Keratinocyte (primary cell): ENCODE data around the gene GDPD5. TPM values are rescaled to one million over a fixed set of nuclear protein-coding genes. Genes with fewer than 3 reads are reported as not detected.
A peak's percentile ranks its signal among the peaks of the same experiment; 100 is the strongest.

Experiments
- DNase-seq: peaks from one replicate; pipeline ENCODE4 v3.0.0-alpha.2; 2011; ENCODE audit warnings: low read depth, missing footprints, low spot score
- FAIRE-seq: peaks from 2 replicates; lab custom pipeline; 2011; peaks lifted over from hg19 to GRCh38; lab: Jason Lieb, UNC
- H2AFZ ChIP-seq: 2 replicates; pipeline ENCODE4 v1.6.0; 2012; ENCODE audit warnings: low read length, control low read depth, inconsistent platforms; ENCODE audit not compliant: control insufficient read depth
- H3K27ac ChIP-seq: 2 replicates; pipeline ENCODE4 v1.5.1; 2011; ENCODE audit warnings: low read length; ENCODE audit not compliant: control insufficient read depth, insufficient read depth
- H3K27me3 ChIP-seq: 3 replicates; pipeline ENCODE4 v1.6.0; 2011; ENCODE audit warnings: low read length; ENCODE audit not compliant: control insufficient read depth, insufficient read depth; ENCODE audit errors: extremely low read depth
- H3K36me3 ChIP-seq, 2 experiments: 2 replicates in 1 of 2; 3 replicates in 1 of 2; pipeline ENCODE4 v1.5.1; 2011; ENCODE audit warnings: low read length in 2 of 2, mild to moderate bottlenecking in 1 of 2; ENCODE audit not compliant: control insufficient read depth in 2 of 2, insufficient read depth in 2 of 2; ENCODE audit errors: extremely low read depth in 1 of 2
- H3K4me1 ChIP-seq: 3 replicates; pipeline ENCODE4 v1.5.1; 2011; ENCODE audit warnings: low read length; ENCODE audit not compliant: control insufficient read depth, insufficient read depth; ENCODE audit errors: extremely low read depth
- H3K4me2 ChIP-seq: 3 replicates; pipeline ENCODE4 v1.6.0; 2011; ENCODE audit warnings: low read depth, low read length; ENCODE audit not compliant: control insufficient read depth, insufficient read depth; ENCODE audit errors: extremely low read depth
- H3K4me3 ChIP-seq, 3 experiments: fragments of 200-600 bp in 1 of 3; sonication (generic) in 1 of 3; 2 replicates in 2 of 3; 3 replicates in 1 of 3; pipeline ENCODE4 v1.5.1; 2011 to 2016; ENCODE audit warnings: low read length in 3 of 3, mild to moderate bottlenecking in 3 of 3, control low read depth in 2 of 3, inconsistent platforms in 1 of 3, low read depth in 1 of 3, mixed read lengths in 1 of 3, mixed run types in 1 of 3, moderate library complexity in 1 of 3; ENCODE audit not compliant: control insufficient read depth in 2 of 3, insufficient read depth in 2 of 3; ENCODE audit errors: extremely low read depth in 1 of 3
- H3K79me2 ChIP-seq: 2 replicates; pipeline ENCODE4 v1.6.0; 2012; ENCODE audit warnings: low read length; ENCODE audit not compliant: control insufficient read depth, insufficient read depth
- H3K9ac ChIP-seq: 3 replicates; pipeline ENCODE4 v1.6.0; 2011; ENCODE audit warnings: low read length; ENCODE audit not compliant: control insufficient read depth, insufficient read depth; ENCODE audit errors: extremely low read depth
- H3K9me1 ChIP-seq: 3 replicates; pipeline ENCODE4 v1.6.0; 2011; ENCODE audit warnings: low read length; ENCODE audit not compliant: control insufficient read depth, insufficient read depth; ENCODE audit errors: extremely low read depth
- H3K9me3 ChIP-seq: 2 replicates; pipeline ENCODE4 v1.5.1; 2012; ENCODE audit warnings: low read depth, low read length; ENCODE audit not compliant: control insufficient read depth
- H4K20me1 ChIP-seq: 3 replicates; pipeline ENCODE4 v1.6.0; 2011; ENCODE audit warnings: low read length; ENCODE audit not compliant: control insufficient read depth, insufficient read depth; ENCODE audit errors: extremely low read depth
- EZH2 ChIP-seq: IDR thresholded peaks from one replicate; pipeline ENCODE4 v1.6.1; 2012; ENCODE audit warnings: inconsistent platforms, mild to moderate bottlenecking, low read length, moderate library complexity
- dilution Hi-C: fragments of 300-500 bp; cut with MboI; formaldehyde crosslinking; loops from one replicate; pipeline ENCODE4 v1.7.0; 2020; ENCODE audit warnings: low sequenced_read_pairs; ENCODE audit not compliant: extremely low pct_ligation_motif_present
- polyA plus RNA-seq, 5 experiments: library from polyadenylated mRNA; depleted of rRNA in 3 of 5; stranded (reverse) in 3 of 5; stranded (forward) in 1 of 5; unstranded in 1 of 5; fragments of >200 nt; gene quantifications; 1 replicate in 1 of 5; 2 replicates in 3 of 5; 3 replicates in 1 of 5; pipeline versions ENCODE4 v1.2.1 to v1.2.3, GENCODE V29; 2011 to 2012; ENCODE audit warnings: missing spikeins in 2 of 5, low read depth in 1 of 5, low replicate concordance in 1 of 5
- TF ChIP-seq, protein P1 (sequence below), 3 experiments: IDR thresholded peaks in 1 of 3; conservative IDR thresholded peaks in 1 of 3; optimal IDR thresholded peaks in 1 of 3; 2 replicates in 2 of 3; 3 replicates in 1 of 3; pipeline versions ENCODE3 to v1.5.1; 2011; ENCODE audit warnings: low read length in 3 of 3, mild to moderate bottlenecking in 3 of 3, moderate library complexity in 2 of 3, control low read depth in 1 of 3, inconsistent platforms in 1 of 3; ENCODE audit not compliant: insufficient read depth in 2 of 3; ENCODE audit errors: extremely low read depth in 1 of 3

GDPD5 gene
- polyA plus RNA-seq, 1 donor (not counting 4 experiments of a cell fraction or from before 2014, with no cell fraction given), result 2.1 TPM

GRCh38 chr11:75500742-75501141 is 25.0 kb downstream of the GDPD5 start:
- Histone ChIP-seq H3K79me2 (no peaks in the 10 kb centered on the region), H3K27ac (no peak overlapping the region), H3K36me3 (no peaks in the 10 kb centered on the region), H2AFZ (no peak overlapping the region), H3K4me1 (peaks cover 28% of the 10 kb centered on the region), H3K9ac (no peak overlapping the region), H3K27me3 (no peaks in the 10 kb centered on the region), H4K20me1 (no peaks in the 10 kb centered on the region), H3K4me2 (peak overlapping the region; percentile 33), H3K4me3 (no peak overlapping the region), H3K9me3 (no peaks in the 10 kb centered on the region), H3K9me1 (no peaks in the 10 kb centered on the region)
- TF ChIP-seq, protein P1, sequence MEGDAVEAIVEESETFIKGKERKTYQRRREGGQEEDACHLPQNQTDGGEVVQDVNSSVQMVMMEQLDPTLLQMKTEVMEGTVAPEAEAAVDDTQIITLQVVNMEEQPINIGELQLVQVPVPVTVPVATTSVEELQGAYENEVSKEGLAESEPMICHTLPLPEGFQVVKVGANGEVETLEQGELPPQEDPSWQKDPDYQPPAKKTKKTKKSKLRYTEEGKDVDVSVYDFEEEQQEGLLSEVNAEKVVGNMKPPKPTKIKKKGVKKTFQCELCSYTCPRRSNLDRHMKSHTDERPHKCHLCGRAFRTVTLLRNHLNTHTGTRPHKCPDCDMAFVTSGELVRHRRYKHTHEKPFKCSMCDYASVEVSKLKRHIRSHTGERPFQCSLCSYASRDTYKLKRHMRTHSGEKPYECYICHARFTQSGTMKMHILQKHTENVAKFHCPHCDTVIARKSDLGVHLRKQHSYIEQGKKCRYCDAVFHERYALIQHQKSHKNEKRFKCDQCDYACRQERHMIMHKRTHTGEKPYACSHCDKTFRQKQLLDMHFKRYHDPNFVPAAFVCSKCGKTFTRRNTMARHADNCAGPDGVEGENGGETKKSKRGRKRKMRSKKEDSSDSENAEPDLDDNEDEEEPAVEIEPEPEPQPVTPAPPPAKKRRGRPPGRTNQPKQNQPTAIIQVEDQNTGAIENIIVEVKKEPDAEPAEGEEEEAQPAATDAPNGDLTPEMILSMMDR (optimal IDR thresholded peaks at IDR 0.05 in 1 of 3, IDR thresholded peaks at IDR 0.05 in 1 of 3, conservative IDR thresholded peaks at IDR 0.05 in 1 of 3; ENCODE audit: extremely low read depth in 1 of 3, insufficient read depth in 2 of 3, low read length in 3 of 3), result no peak
- TF ChIP-seq EZH2, result no peak
- dilution Hi-C loops, result no loop called here
- DNase-seq (no peak), FAIRE-seq (peak; percentile 51)

DNA sequence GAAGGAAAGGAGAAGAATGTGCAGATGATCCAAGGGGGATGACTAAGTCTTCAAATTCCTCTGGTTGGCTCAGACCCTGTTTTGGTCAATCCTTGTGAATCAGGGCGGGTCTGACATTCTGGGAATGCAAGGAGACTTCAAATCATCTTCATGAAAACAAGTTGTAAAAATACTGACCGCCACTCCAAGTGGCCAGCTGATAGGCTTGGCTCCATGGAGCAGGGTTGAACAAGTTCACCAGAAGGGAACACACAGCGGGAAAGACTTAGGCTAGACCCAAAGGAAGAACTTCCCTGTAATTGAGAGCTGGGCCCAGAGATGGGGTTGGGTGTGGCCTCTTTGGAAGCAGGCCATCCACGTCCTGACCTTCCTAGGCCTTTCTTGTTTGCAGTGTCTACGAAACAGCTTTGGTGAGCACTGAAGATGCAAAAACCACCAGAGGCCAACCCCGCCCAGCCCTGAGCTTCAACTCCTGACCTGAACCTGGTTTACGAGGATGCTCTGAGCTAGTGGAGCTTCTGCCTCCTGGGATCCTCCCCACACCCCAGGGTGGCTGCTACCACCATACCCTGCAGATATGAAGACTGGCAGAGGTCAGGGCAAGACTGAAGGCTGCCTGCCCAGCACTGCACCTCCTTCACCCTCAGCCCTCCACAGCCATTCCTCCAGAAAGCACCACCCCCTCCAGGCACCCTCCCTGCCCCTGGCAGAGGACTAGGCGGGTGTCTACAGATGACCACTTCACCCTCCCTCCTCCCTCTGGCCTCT is 26.1 kb downstream of the GDPD5 start:
- Histone ChIP-seq H3K9me3 (no peaks in the 10 kb centered on the region), H4K20me1 (no peaks in the 10 kb centered on the region), H3K4me2 (peak overlapping the region; percentile 27), H3K36me3 (no peaks in the 10 kb centered on the region), H3K4me3 (no peak overlapping the region), H3K4me1 (peaks cover 28% of the 10 kb centered on the region), H3K27me3 (no peaks in the 10 kb centered on the region), H2AFZ (peak overlapping the region; percentile 26), H3K27ac (no peak overlapping the region), H3K9me1 (no peaks in the 10 kb centered on the region), H3K9ac (no peak overlapping the region), H3K79me2 (no peaks in the 10 kb centered on the region)
- TF ChIP-seq, protein P1 (optimal IDR thresholded peaks at IDR 0.05 in 1 of 3, IDR thresholded peaks at IDR 0.05 in 1 of 3, conservative IDR thresholded peaks at IDR 0.05 in 1 of 3; ENCODE audit: extremely low read depth in 1 of 3, insufficient read depth in 2 of 3, low read length in 3 of 3), result no peak
- TF ChIP-seq EZH2, result no peak
- DNase-seq (no peak), FAIRE-seq (peak; percentile 62)
- dilution Hi-C loops, result no loop called here
